NCI-H2107 (cell line): ENCODE results near the gene ANKS6.

Source experiments
- DNase-seq: peaks from one replicate; lab custom pipeline; 2025; lab: John Stamatoyannopoulos, UW

Gene ANKS6

DNA sequence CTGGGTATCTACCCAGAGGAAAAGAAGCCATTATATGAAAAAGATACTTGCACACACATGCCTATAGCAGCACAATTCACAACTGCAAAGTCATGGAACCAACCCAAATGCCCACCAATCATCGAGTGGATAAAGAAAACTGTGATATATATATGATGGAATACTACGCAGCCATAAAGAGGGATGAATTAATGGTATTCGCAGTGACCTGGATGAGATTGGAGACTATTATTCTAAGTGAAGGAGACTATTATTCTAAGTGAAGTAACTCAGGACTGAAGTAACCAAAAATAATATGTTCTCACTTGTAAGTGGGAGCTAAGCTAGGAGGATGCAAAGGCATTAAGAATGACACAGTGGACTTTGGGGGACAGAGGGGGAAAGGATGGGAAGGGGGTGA is 57.6 kb downstream of the ANKS6 start:
- DNase-seq: no peak

DNA sequence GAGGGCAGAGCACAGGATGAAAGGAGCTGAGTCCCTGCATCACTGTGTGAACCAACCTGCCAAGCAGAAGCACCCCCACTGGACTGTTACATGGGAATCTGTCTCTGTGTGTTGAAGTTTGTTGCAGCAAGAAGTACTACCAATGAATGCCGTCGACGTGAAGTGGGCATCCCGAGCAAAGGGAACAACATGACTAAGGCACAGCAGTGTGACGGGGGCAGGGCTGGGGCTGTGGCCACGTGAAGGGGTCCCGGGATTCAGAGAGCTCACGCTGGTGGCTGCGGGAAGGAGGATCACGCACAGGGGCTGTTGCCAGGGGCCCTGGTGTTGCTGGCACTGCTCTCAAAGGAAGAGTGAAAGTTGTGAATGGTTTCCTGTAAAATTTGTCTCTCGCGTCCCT is 60.1 kb downstream of the ANKS6 start:
- no peak for DNase-seq

DNA sequence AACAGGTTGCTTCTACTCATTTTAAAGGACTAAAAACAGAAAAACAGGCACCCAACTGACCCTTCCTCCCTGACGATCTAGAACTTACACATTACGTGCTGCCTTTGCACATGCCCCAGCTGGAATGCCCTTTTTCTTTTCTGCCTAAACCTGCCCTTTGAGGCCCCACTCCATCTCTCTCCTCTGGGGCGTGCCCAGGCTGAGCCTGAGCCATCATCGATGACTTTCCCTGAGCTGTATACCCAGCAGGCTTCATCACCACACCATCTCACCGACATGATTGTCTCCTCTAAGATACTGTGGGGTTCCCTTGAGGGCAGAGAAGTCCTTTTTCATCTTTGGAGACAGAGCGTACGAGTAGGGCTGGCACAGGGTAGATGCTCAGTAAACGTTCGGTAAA is 63.6 kb downstream of the ANKS6 start:
- DNase-seq: no peak

DNA sequence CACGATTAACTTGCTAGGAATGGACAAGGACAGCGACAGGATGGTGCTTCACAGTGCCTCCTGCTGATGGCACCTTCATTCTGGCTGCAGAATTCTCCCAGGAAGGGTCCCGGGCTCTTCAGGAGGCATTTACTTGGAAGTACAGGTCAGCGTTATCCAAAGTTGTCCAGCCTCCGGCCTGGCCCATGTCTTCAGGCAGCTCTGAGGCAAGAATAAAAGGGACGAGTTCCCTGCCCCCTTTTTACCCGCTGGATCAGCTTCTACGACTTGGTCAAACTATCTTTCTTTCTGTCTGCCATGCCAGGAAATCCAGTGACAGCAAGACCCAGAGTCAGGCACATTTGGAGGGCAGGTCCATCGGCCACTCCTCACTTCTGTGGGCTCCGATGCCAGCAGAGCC is 64.3 kb downstream of the ANKS6 start:
- DNase-seq: no peak

DNA sequence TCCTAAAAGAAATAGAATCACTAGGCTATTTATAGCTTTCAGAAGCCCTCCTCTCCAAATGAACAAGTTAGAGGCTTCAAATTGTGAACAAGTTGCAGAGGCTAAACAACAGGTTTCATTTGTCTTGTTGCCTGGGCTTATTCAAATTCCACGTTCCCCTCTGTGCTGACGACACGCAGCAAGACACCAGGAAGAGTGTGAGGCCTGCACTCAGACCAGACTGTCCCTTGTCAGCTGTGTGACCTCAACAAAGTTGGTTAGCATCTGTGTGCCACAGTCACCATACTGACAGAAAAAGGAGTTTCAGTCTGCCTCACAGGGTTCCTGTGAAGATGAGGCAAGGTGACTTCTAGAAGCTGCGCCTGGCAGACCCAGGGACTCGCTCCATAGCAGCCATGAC is 65.5 kb downstream of the ANKS6 start:
- DNase-seq: no peak

DNA sequence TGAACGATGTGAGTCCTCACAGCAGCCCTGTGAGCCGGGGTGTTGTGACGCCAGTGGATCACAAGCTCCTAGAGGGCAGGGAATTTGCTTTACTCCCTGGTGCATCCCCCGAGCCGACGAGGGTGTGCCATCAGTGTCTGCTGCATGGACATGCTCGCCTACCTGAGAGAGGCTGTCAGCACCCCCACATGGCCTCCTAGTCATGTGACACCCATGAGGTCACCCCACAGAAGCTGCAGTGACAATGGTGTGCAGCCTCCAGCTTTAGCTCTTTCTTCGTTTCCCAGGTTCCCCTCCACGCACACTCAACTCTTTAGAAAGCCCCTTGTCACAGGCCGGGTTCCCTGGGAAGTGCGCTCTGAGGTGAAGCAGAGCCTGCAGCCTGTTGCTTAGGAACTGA is 67.9 kb downstream of the ANKS6 start:
- DNase-seq: no peak

DNA sequence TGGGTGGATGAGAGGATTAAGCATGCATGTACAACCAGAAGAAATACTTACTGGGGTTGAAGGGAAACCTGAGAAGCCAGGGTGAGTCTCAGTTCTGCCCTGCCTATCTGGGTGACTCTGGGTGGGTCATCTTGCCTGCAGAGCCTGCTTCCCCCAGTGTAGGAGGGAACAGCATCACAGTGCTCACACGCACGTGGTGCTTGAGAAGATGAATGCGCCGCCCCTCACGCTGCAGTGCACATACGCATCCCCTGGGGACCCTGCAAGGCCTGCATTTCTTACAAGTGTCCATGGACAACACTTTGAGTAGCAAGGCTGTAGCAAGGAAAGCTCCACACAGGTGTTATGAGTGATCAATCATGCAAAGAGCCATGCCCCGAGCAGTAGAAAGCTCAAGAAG is 68.9 kb downstream of the ANKS6 start:
- no peak for DNase-seq

DNA sequence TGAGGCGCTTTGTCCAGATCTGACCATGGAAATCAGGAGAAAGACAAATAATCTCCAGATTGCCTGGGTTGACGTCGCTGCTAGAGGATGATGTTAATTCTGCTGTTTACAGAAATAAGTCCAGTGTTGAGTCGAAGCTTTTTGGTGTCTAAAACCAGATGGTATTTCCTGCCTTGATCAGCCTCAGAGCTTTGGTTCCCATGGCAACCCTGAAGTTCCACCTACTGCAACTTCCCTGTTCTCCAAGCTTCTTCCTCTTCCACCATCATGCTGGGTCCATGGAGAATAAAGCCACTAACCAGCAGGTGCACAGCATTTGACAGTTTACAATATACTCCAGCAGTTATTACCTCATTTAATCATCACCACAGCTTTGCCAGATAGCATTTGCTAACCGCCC is 69.6 kb downstream of the ANKS6 start:
- no peak for DNase-seq

DNA sequence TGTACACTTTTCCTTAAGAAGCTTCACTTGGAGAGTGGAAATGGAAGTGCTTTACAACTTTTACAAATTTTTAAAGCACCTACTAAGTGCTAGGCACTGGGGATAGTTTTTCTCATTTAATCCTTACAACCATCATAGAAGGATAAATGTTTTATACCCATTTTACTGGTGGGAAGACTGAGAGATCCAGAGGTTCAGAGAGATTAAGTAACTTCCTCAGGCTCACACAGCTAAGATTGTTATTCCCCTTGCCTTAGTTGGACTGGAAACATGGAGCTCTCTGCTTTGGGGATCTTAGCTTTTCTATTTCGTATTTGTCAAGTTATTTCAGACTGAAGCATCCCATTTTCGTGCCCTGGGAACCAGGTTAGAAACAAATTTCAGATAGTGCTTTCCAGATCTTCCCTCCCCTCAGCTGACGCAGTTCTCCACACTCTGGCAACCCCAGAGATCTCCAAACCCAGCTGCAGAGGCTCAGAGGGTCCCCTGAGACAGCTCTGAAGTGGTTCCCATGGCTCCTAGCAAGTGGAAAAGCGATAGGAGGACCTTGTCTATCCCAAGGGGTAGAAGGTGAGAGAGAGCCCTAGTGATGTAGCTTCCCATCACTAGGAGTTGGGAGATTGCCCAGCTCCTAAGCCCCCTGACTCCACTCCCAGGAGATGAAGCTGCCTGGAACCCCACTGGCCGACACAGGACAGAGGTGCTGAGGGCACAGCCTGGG is 71.4 kb downstream of the ANKS6 start:
- DNase-seq: no peak

DNA sequence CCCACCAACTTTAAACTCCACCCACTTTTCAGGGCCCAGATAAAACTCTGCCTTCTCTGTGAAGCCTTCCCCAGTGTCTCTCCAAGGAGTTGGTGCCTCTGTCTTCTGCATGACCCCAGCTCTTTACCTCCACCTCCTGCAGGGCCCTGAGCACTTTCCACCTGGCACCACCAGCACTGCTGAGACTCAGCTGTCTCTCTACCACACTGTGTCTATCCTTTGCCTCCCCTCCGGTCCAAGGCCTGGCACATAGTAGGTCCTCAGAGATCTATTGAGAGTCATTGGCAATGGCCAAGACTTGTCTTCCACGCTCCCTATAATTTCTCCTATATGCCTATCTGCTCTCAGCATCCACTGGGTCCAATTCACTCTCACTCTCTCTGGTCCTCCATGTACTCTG is 74.7 kb downstream of the ANKS6 start:
- no peak for DNase-seq

DNA sequence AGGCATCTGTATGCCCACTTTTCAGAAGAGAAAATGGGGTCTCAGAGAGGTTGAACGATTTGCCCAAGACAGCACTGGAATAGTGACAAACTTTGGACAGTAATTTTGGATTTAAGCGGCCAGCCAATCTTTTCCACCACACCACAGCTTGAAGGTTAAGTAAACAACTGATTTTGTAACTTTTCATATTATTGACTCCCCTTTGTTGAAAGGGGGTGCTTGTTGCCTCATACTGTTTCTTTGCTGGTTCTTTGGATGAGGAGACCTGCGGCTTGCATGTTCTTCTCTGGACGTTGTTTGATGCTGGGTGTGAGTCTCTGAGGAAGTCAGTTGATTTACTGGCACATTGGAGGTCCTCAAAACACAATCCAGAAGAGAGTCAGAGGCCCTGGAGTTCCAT is 76.0 kb downstream of the ANKS6 start:
- DNase-seq: no peak

DNA sequence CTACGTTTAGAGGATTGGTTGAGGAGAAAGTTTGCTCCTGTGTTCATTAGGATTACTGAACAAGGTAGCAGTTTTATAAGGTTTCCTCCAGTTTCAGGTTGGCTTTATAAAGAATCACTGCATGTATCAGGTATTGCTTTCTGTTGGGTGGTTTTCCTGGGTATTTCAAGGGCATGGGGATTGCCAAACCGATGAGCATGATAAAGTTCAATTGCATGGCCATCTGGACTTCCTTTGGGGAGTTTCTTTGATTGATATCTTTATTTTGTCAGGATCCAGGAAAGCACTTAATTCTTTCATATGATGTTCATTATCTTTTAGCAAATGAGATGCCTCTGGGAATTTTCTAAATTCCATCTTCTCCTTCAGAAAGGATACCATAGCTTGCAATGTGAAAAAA is 77.3 kb downstream of the ANKS6 start:
- DNase-seq: no peak

DNA sequence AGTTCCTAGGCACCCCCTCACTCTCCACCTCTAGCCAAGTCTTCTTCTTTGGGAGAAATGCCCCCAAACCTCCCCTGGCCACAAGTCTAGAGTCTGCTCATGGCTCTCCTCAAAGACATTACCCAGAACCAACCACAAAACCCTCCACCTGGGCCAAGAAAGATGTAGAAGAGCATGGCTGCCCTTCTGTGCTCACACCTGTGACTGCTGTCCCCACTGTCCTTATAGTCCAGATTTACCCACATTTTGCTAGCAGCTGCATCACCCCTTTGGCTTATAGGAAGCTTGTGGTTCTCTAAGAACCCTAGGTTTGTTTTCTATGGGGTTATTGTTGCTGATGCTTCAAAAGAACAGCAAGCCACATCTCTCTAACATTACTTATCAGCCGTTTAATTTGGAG is 81.5 kb downstream of the ANKS6 start:
- DNase-seq: no peak

DNA sequence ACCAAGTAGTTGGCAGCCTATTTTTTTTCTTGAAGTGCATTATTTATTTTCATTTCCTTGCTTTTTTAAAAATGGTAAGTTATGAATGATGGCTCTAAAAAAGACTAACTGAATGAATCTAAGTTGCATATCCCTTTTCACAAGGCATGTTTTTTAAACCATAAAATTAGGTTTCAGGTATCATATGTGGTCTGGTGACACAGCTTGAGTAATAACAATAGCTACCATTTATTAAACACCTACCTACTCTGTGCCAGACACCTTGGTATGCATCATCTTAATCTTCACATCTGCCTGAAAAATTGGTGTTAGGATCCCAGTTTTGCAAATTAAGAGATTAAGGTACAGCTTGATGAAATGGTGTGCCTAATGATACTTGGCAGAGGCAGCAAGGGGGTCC is 83.4 kb downstream of the ANKS6 start:
- no peak for DNase-seq

DNA sequence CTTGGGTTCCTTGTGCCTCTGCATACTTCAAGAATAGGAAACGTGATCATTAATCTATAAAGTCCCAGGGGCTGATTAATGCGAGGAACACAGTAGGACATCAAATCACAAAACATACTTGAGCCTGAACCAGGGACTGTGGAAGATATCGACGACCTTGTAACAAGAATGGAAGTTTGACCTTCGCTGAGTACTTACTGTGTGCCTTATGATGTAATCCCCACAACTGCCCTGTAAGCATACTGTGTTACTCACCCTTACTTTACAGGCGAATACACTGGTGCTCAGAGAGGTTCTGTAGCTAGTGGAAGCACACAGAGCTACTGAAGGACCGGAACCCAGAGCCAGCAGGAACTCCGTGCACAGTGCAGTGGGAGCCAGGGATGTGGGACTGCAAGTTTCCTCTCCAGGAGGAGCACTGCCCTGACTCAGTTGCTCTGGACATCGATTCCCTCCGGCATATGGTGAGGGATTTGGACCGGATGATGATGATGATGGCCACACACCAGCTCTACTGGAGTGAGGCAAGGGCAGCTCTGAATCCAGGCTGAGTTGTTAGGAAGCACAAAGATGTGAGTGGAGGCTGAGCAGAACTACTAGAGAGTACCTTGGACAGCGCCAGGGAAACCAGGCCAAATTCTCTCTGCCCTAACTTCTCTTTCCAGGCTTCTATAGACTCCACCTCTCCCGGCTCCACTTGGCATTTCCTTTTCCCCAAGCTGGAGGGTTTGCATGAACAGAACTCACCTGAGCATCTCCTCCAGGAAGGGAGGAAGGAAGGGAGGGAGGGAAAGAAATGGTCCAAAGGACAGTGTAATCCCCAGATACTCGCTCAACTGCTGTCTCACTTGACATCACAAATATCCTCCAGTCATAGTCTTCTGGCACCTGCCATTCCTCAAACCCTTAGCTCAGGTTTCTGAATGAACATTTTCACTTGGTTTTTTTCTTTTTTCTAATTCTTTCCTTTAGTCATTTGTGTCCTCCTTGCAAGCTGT is 86.1 kb downstream of the ANKS6 start:
- no peak for DNase-seq

DNA sequence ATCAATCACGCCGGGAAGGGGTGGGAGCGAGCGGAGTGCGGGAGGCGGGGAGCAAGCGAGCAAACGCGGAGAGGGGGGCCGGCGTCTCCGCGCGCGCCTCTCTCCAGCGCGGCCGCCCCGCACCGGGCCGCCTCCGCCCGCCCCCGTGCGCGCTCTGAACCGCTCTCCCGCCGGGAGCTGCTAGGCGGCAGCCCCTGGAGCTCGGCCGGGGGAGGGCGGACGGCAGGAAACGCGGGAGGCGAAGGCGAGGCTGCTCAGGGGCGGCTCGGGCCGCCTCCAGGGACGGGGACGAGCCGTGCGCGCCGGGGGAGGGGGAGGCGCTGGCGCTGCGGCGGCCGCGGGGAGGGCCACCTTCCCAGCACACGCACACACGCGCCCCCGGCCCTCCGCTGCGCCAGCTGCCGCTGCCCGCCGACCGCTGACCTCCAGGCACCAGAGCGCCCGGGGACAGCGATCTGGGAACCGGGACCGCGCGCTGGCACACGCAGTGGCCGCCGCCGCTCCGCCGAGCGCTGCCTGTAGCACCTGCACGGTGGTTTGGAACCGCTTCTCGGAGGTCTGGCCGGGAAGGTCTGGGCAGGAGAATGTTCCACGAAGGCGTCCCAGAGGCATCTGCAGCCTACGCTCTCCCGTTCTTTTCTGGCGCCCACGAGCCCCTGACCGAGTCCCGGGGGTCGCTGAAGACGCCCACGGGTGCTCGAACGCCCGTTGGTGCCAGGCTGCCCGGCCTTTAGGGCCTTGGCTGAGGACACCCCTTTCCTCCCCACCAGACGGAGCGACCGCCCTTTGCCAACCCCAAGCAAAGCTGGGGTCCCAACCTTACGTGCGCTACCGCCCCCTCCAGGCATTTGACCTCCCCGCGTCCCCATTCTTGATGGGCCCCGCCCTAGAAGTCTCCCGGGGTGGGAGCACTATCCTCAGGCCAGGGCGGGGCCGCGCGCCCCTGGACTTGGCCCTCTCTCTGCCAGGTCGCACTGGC is 87.1 kb downstream of the ANKS6 start, which contains the start of gene GABBR2:
Gene GABBR2 (minus strand): TSS at position 3 of the 979 bp plus-strand sequence. CDS start 198 bp downstream, outside the sequence.
- no peak for DNase-seq

DNA sequence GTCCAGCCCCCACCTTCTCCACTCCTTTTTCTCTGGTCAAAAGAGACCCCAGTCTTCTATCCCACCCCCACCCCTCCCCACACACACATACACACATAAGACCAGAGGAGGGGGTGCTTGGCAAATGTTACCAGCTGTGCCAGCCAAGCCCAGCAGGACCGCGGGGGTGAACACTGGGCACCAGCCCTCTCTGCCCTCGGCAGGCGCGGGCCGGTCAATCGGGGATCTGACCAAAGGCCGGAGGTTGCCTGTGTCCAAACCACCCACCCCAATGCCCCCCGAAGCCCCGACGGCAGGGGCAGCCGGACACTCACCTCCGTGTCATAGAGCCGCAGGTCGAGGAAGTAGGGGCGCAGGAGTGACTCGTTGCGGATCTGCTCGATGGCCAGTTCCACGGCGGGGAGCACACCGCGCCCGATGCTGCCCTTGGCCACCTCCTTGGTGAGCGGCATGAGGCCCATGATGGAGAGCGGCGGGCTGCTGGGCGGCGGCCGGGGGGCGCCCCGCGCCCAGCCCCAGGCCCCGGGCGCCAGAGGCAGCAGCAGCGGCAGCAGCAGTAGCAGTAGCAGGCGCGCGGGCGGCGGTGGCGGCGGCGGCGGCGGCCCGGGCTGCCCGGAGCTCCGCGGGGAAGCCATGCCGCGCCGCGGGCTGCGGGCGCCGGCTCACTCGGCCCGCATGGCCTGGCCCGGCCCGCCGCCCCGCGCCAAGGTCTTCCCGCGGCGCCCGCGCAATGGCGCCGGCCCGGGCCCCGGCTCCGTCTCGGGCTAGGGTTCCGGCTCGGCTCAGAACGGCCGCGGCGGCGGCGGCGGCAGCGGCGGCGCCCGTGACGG is 88.0 kb downstream of the ANKS6 start:
- no peak for DNase-seq

DNA sequence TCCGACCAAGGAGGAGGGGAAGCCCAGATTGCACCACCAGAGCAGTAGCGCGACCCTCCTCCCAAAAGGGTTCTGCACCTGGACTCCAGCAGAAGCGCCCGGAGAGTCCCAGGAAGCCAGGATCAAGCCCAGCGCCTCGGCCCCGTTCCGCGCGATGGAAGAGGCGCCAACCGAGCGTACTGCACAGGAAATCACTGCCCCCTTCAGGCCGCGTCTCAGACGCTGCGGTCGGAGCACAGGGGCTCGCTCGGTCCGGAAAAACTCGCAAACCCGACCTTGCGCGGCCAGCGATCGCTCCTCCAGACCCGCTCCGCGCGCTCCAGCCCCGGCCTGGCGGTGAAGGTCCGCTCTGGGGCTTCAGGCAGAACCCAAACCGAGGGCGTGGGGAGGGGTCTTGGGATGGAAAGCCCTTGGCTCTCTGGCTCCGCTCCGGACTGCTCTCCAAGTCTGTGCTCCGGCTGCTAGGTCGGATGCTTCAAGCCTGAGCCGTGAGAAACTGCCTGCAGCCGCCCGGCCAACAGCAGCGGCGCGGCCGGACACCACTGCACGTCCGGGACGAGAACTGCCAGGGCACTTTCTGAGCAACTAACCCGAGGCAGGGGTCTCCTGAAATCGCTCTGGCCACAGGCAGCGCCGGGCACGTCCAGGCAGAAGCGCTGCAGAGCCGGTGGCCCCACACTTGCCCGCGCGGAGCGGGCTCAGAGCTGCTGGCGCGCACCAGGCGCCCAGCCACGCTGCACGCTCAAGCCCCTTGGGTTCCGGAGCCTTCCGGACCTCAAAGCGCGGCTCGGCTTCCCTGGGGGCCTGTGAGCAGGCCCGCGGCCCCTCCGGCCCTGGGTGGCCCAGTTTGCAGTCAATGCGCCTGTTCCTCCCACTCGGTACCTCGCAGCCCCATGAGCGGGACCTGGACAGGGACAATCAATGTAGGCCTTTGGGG is 88.9 kb downstream of the ANKS6 start:
- DNase-seq: no peak

DNA sequence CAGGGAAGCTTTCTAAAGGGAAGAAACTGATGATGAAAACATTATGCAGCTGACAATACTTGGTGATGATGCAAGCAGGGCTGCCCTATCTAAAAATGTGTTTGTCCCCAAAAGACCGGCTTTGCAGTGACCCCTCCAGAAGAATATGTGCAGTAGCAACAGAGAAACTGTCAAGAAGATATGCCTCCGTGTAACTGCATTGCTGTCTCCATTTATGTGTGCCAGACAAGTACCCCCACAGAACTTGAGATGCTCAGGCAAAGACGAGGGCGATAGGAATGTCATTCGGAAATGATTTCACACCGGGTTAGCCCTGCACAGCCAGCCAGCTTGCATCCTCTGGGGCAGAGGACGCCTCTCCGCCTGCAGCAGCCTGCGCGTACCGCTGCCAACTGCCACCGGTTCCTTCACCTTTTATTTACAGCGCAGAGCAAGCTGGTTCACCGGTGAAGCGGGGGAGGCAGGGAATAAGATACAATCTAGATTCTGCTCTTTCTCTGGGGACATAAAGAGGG is 89.6 kb downstream of the ANKS6 start:
- no peak for DNase-seq
